Osteocyte (in vitro differentiated cells): Measurements from ENCODE around the gene MIS18A. TPM values are rescaled to one million over a fixed set of nuclear protein-coding genes. Genes with fewer than 3 reads are reported as not detected.
A peak's percentile ranks its signal among the peaks of the same experiment; 100 is the strongest.

Experiments
- DNase-seq: peaks from one replicate; pipeline ENCODE4 v3.0.0; 2021; ENCODE audit warnings: mixed read lengths; ENCODE audit not compliant: unreplicated experiment; ENCODE audit errors: extremely low spot score
- H3K27ac Mint-ChIP-seq: one replicate; pipeline ENCODE4 v1.8.0; 2021; ENCODE audit warnings: mild to moderate bottlenecking, mixed read lengths; ENCODE audit not compliant: unreplicated experiment
- H3K27me3 Mint-ChIP-seq: one replicate; pipeline ENCODE4 v1.8.0; 2021; ENCODE audit warnings: mixed read lengths; ENCODE audit not compliant: unreplicated experiment
- H3K36me3 Mint-ChIP-seq: one replicate; pipeline ENCODE4 v1.8.0; 2021; ENCODE audit warnings: mixed read lengths; ENCODE audit not compliant: unreplicated experiment
- H3K4me1 Mint-ChIP-seq: one replicate; pipeline ENCODE4 v1.8.0; 2021; ENCODE audit warnings: mixed read lengths; ENCODE audit not compliant: unreplicated experiment
- H3K4me3 Mint-ChIP-seq: one replicate; pipeline ENCODE4 v1.8.0; 2021; ENCODE audit warnings: mild to moderate bottlenecking, moderate library complexity, mixed read lengths; ENCODE audit not compliant: unreplicated experiment
- H3K9me3 Mint-ChIP-seq: one replicate; pipeline ENCODE4 v1.8.0; 2021; ENCODE audit warnings: mixed read lengths; ENCODE audit not compliant: unreplicated experiment
- CTCF ChIP-seq: fragments of 200-600 bp; sonication (generic); IDR thresholded peaks from 2 replicates; pipeline ENCODE4 v1.5.0; 2021; ENCODE audit warnings: antibody characterized with exemption, mild to moderate bottlenecking, moderate library complexity
- long read RNA-seq: library from polyadenylated mRNA; unstranded; transcript quantifications from one replicate; pipeline ENCODE4 v2.0.0, GENCODE V29; 2021
- total RNA-seq: library from RNA; stranded (reverse); gene quantifications from 2 replicates; pipeline ENCODE4 v1.2.1, GENCODE V29; 2021

The MIS18A gene, protein sequence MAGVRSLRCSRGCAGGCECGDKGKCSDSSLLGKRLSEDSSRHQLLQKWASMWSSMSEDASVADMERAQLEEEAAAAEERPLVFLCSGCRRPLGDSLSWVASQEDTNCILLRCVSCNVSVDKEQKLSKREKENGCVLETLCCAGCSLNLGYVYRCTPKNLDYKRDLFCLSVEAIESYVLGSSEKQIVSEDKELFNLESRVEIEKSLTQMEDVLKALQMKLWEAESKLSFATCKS
- total RNA-seq, result 6.9 and 7.2 TPM in 2 replicates
- long read RNA-seq, transcript MIS18A-201 (5 exons, 1,575 nt), result major isoform, 20 of 23 reads
- long read RNA-seq, partial matches to known transcripts, result 2 of 23 reads
- long read RNA-seq, other reads (novel, unspliced or antisense), result 1 of 23 reads

GRCh38 chr21:32278518-32279376 lies at the start of gene MIS18A:
Gene MIS18A (minus strand): TSS chr21:32279049. CDS start chr21:32279014, 35 bp downstream.
- DNase-seq, result peak; percentile 99
- peak within 1 kb of the TSS; percentile 99 for H3K4me3 Mint-ChIP-seq
- no peaks in the 10 kb centered on the region for H3K36me3 Mint-ChIP-seq
- peaks cover 24% of the 10 kb centered on the region for H3K4me1 Mint-ChIP-seq
- TF ChIP-seq CTCF, result no peak
- no peaks in the 10 kb centered on the region for H3K9me3 Mint-ChIP-seq
- H3K27ac Mint-ChIP-seq, result peak within 1 kb of the TSS; percentile 81
- no peaks in the 10 kb centered on the region for H3K27me3 Mint-ChIP-seq

- no peak overlapping the region for H3K27ac Mint-ChIP-seq
- DNase-seq, result no peak
- H3K4me3 Mint-ChIP-seq, result no peak overlapping the region
- no peaks in the 10 kb centered on the region for H3K27me3 Mint-ChIP-seq
- H3K36me3 Mint-ChIP-seq, result peaks cover 77% of the 10 kb centered on the region
- no peak for TF ChIP-seq CTCF
- peaks cover 5% of the 10 kb centered on the region for H3K9me3 Mint-ChIP-seq
- no peaks in the 10 kb centered on the region for H3K4me1 Mint-ChIP-seq
Measured at GRCh38 chr21:32328595-32328994, 49.7 kb upstream of the MIS18A start.

DNA sequence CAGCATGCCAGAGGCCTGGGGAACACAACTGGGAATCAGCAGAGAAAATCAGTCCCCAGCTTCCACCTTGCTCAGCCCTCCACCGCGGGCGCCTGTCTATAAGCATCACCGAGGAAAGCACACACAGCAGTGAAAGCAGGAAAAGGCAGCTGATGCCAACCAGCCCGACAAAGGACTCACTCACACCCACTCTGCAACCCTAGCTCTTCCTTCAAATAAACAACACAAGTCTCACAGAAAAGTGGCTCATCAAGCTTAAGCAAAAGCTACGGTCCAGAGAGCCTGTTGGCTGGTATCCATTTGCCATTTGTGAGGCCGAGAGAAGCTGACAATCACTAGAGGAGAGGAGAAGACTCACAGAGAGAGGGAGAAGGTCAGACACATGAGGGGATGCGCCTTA lies 46.9 kb upstream of the MIS18A start:
- no peak for TF ChIP-seq CTCF
- no peak overlapping the region for H3K27ac Mint-ChIP-seq
- H3K4me1 Mint-ChIP-seq, result no peaks in the 10 kb centered on the region
- H3K9me3 Mint-ChIP-seq, result no peaks in the 10 kb centered on the region
- DNase-seq, result no peak
- H3K4me3 Mint-ChIP-seq, result no peak overlapping the region
- peaks cover 58% of the 10 kb centered on the region for H3K36me3 Mint-ChIP-seq
- no peaks in the 10 kb centered on the region for H3K27me3 Mint-ChIP-seq

DNA sequence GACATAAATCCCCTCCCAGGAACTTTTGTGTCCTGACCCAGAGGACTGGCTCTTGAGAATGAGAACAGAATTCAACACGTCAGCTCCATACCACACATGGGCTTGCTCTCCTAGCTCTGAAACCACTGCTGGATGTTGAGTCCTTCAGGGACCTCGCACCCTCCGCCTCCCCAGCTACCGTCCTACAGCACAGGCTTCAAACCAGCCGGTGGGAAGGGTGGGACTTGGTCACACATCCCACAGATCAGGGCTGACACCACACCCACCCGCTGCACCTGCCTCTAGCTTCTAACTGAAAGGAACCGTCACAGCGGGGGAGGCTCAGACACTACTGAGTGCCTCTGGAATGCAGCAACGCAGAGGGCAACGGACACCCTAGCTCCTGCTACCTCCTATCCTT lies 43.8 kb upstream of the MIS18A start:
- Mint-ChIP-seq H3K27ac (no peak overlapping the region), H3K9me3 (no peaks in the 10 kb centered on the region), H3K4me1 (no peaks in the 10 kb centered on the region), H3K36me3 (peaks cover 58% of the 10 kb centered on the region), H3K27me3 (no peaks in the 10 kb centered on the region), H3K4me3 (no peak overlapping the region)
- no peak for DNase-seq
- TF ChIP-seq CTCF, result no peak

DNA sequence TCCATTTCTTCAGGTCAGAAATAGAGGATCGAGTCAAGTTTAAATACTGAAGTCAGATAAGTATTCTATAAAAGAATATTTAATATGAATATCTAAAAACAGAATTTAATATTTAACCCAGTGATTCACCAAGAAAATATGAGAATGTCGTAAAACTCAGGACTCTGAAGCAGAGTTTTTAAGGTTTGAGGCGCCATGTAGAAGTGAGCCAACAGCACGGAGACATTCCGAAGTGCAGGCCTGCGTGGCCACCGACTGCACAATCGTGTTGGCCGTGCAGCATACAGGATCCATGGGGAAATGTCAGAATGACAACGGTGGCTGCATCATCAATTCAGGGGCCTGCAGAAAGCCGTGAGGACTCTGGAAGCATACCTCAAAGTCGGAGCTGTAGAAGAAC lies 43.3 kb upstream of the MIS18A start:
- TF ChIP-seq CTCF, result no peak
- no peaks in the 10 kb centered on the region for H3K9me3 Mint-ChIP-seq

More for the DNA sequence above, 43.3 kb upstream of the MIS18A start:
- H3K36me3 Mint-ChIP-seq, result peaks cover 57% of the 10 kb centered on the region
- no peaks in the 10 kb centered on the region for H3K27me3 Mint-ChIP-seq
- no peak overlapping the region for H3K27ac Mint-ChIP-seq
- no peak overlapping the region for H3K4me3 Mint-ChIP-seq
- DNase-seq, result no peak
- H3K4me1 Mint-ChIP-seq, result no peaks in the 10 kb centered on the region
